ENCODE data around the gene GZMM.
A peak's percentile ranks its signal among the peaks of the same experiment; 100 is the strongest.

The GZMM gene

DNA sequence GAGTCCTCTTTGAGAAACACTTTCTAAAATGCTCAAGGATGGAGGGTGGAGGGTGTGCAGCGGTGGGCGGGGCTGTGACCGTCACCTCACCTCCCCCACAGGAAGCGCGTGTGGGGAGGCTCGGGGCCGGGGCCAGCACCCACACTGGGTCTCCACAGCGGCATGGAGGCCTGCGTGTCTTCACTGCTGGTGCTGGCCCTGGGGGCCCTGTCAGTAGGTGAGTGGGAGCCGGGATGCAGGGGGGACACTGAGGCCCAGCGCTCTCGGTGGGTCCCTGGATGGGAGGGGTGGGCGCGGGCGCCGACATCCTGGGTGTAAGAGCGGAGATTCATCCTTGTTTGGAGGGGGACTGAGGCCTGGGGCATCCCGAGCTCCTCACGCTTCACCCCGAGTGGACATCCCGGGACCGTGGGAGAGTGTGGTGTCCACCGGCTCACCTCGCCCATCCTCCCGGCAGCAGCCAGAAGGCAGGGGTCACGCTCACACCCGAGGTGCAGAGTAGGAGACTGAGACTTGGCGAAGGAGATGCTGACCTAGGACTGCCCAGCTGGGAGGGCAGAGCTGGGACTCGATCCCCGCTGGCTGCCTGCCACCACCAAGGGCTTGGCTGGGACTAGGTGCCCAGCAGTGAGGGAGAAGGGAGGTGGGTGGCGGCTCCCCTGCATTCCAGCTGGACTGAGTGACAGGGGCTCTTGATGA is at the start of gene GZMM:
Gene GZMM (plus strand): TSS at position 144 of the 699 bp plus-strand sequence. CDS start 19 bp downstream, at position 163.
- TF ChIP-seq, protein P1, sequence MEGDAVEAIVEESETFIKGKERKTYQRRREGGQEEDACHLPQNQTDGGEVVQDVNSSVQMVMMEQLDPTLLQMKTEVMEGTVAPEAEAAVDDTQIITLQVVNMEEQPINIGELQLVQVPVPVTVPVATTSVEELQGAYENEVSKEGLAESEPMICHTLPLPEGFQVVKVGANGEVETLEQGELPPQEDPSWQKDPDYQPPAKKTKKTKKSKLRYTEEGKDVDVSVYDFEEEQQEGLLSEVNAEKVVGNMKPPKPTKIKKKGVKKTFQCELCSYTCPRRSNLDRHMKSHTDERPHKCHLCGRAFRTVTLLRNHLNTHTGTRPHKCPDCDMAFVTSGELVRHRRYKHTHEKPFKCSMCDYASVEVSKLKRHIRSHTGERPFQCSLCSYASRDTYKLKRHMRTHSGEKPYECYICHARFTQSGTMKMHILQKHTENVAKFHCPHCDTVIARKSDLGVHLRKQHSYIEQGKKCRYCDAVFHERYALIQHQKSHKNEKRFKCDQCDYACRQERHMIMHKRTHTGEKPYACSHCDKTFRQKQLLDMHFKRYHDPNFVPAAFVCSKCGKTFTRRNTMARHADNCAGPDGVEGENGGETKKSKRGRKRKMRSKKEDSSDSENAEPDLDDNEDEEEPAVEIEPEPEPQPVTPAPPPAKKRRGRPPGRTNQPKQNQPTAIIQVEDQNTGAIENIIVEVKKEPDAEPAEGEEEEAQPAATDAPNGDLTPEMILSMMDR (IDR thresholded peaks at IDR 0.05; ENCODE audit: control insufficient read depth, insufficient read depth, low read depth, low read length, missing control alignments) = no peak
- no peak within 1 kb of the TSS for H3K4me3 ChIP-seq (ENCODE audit: control insufficient read depth, low read depth, low read length)
- DNase-seq (ENCODE audit: low read depth) = no peak

DNA sequence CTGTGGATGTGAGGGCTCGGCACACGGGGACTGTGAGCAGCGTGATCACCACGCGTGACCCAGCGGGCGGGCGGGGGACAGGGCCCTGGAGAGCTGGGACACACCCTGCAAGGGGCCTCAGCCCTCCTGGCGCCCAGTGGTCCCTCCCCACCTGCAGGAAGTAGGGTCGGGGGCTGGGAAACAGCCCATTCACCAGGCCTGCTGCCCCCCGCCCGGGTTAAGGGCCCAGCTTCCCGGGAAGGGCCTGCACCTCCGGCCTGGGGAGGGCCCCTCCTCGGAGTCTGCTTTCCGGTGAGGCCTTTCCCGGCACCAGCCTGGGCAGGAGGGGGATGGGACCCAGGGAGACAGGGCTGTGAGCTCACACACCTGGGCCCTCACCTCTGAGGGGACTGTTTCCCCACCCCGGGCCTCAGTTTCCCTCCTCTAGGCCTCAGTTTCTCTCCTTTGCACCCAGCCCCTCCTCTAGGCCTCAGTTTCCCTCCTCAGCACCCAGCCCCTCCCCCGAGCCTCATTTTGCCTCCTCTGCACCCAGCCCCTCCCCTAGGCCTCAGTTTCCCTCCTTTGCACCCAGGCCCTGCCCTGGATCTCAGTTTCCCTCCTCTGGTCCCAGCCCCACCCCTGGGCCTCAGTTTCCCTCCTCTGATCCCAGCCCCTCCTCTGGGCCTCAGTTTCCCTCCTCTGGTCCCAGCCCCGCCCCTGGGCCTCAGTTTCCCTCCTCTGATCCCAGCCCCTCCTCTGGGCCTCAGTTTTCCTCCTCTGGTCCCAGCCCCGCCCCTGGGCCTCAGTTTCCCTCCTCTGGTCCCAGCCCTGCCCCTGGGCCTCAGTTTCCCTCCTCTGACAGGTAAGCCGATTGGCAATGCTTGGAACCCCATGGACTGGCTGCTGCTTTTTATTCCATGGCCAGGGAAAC is 49.4 kb upstream of the GZMM start:
- TF ChIP-seq, protein P1 (IDR thresholded peaks at IDR 0.05; ENCODE audit: control insufficient read depth, insufficient read depth, low read depth, low read length, missing control alignments) = no peak
- no peak for DNase-seq (ENCODE audit: low read depth)

DNA sequence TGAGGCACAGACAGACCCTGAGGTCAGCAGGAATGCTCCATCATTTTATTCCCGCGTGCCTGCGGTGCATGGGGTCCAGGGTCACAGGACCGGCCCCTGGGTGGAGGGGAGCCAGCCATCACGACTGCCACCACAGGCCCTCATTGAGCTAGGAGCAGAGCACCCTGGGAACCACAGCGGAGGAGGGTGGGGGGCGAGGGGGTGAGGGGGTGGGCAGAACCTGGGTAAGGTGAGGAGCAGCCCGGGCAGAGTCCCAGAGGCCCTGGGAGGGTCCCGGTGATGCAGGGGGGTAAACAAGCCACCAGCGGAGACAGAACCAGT is 48.8 kb upstream of the GZMM start:
- TF ChIP-seq, protein P1 (IDR thresholded peaks at IDR 0.05; ENCODE audit: control insufficient read depth, insufficient read depth, low read depth, low read length, missing control alignments) = no peak
- H3K4me3 ChIP-seq (ENCODE audit: control insufficient read depth, low read depth, low read length) = no peak overlapping the region
- DNase-seq (ENCODE audit: low read depth) = no peak

More for the DNA sequence above, 49.4 kb upstream of the GZMM start:
- no peak overlapping the region for H3K4me3 ChIP-seq (ENCODE audit: control insufficient read depth, low read depth, low read length)

DNA sequence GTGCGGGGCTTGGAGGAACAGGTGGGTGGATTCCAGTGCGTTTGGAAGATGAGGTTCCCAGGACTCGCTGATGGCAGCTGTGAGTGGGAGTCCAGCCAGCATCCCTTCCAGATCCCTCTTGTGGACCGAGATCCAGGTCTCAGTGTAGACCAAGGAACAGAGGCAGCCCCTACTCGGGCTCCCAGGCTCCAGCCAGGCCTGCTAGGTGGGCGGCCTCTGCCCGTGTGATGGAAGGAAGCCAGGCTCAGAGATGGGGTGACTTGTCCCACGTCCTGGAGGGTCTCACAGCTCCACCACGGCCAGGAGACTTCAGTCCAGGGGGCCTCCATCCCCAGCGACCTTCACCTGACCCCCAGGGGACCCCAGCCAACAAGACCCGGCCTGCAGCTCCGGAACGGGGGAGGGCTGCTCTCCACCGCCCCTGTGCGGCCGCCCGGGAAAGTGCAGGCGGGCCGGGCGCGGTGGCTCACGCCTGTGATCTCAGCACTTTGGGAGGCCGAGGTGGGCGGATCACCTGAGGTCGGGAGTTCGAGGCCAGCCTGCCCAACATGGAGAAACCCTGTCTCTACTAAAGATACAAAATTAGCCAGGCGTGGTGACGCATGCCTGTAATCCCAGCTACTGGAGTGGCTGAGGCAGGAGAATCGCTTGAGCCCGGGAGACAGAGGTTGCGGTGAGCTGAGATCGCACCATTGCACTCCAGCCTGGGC is 48.3 kb upstream of the GZMM start:
- TF ChIP-seq, protein P1 (IDR thresholded peaks at IDR 0.05; ENCODE audit: control insufficient read depth, insufficient read depth, low read depth, low read length, missing control alignments) = peak; percentile 72
- DNase-seq (ENCODE audit: low read depth) = no peak
- no peak overlapping the region for H3K4me3 ChIP-seq (ENCODE audit: control insufficient read depth, low read depth, low read length)

DNA sequence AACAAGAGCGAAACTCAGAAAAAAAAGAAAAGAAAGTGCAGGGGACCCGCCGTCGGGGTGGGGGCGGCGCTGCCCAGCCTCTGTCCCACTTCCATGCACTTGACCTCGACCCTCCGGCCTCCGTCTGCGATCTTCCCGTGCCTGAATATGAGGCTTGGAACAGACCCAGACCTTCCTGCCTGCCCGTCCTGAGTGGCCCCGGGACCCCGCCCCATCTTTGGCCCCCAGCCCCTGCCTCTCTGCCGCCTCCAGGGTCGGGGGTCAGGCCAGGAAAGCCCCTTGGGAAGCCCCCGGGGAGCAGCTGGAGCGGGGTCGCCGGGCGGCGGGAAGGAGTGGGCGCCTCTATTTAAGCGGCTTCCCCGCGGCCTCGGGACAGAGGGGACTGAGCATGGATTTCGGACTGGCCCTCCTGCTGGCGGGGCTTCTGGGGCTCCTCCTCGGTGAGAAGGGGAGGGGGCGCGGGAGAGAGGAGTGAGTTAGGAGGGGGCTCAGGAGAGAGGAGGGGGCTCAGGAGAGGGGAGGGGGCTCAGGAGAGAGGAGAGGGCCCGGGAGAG is 47.7 kb upstream of the GZMM start, which contains the start of gene MADCAM1:
Gene MADCAM1 (plus strand): TSS at position 375 of the 554 bp plus-strand sequence. CDS start 14 bp downstream, at position 389.
- no peak within 1 kb of the TSS for H3K4me3 ChIP-seq (ENCODE audit: control insufficient read depth, low read depth, low read length)
- TF ChIP-seq, protein P1 (IDR thresholded peaks at IDR 0.05; ENCODE audit: control insufficient read depth, insufficient read depth, low read depth, low read length, missing control alignments) = no peak
- no peak for DNase-seq (ENCODE audit: low read depth)

DNA sequence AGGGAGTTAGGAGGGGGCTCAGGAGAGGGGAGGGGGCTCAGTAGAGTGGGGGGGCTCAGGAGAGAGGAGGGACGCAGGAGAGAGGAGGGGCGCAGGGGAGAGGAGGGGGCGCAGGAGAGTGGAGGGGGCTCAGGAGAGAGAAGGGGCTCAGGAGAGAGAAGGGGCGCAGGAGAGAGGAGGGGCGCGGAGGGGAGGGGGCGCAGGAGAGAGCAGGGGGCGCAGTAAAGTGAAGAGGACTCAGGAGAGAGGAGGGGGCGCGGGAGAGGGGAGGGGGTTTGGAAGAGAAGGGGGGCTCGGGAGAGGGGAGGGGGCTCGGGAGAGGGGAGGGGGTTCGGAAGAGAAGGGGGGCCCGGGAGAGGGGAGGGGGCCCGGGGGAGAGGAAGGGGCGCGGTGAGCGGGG is 46.9 kb upstream of the GZMM start:
- H3K4me3 ChIP-seq (ENCODE audit: control insufficient read depth, low read depth, low read length) = no peak overlapping the region
- TF ChIP-seq, protein P1 (IDR thresholded peaks at IDR 0.05; ENCODE audit: control insufficient read depth, insufficient read depth, low read depth, low read length, missing control alignments) = no peak
- DNase-seq (ENCODE audit: low read depth) = no peak

Data from AG09309 (cell line).